SHP77 treated with DMSO at 0.1 percent for 48 hours (cell line): ENCODE data around the gene FIZ1.

Experiments used
- DNase-seq: peaks from one replicate; lab custom pipeline; 2025; lab: John Stamatoyannopoulos, UW

The FIZ1 gene

GRCh38 chr19:55635856-55636440 lies 36.6 kb upstream of the FIZ1 start:
- no peak for DNase-seq

- no peak for DNase-seq
Observed at GRCh38 chr19:55635334-55635717, 36.0 kb upstream of the FIZ1 start.

GRCh38 chr19:55633861-55634260 lies 34.5 kb upstream of the FIZ1 start:
- DNase-seq: no peak

- DNase-seq: peak; percentile 75
Observed at GRCh38 chr19:55632463-55632834, 33.1 kb upstream of the FIZ1 start.

- DNase-seq: no peak
Observed at GRCh38 chr19:55626350-55626749, 27.0 kb upstream of the FIZ1 start.

- no peak for DNase-seq
Observed at GRCh38 chr19:55625004-55625326, 25.6 kb upstream of the FIZ1 start.

GRCh38 chr19:55624109-55625003 lies 25.0 kb upstream of the FIZ1 start, which contains the start of gene ZNF784:
Gene ZNF784, minus strand, starts transcription at chr19:55624566. Its CDS starts 5 bp downstream, at chr19:55624561.
- peak; percentile 89 for DNase-seq

- DNase-seq: no peak
Observed at GRCh38 chr19:55623561-55623960, 24.2 kb upstream of the FIZ1 start.

- no peak for DNase-seq
Observed at GRCh38 chr19:55623130-55623529, 23.8 kb upstream of the FIZ1 start.

GRCh38 chr19:55622242-55622969 lies 23.1 kb upstream of the FIZ1 start:
- DNase-seq: no peak

- DNase-seq: no peak
Observed at GRCh38 chr19:55621673-55622231, 22.4 kb upstream of the FIZ1 start.

GRCh38 chr19:55621205-55621672 lies 21.9 kb upstream of the FIZ1 start:
- no peak for DNase-seq

- DNase-seq: no peak
Observed at GRCh38 chr19:55620410-55621204, 21.3 kb upstream of the FIZ1 start.

GRCh38 chr19:55619286-55619685 lies 20.0 kb upstream of the FIZ1 start:
- DNase-seq: no peak

GRCh38 chr19:55618426-55618825 lies 19.1 kb upstream of the FIZ1 start:
- no peak for DNase-seq

- DNase-seq: no peak
Observed at GRCh38 chr19:55617426-55617825, 18.1 kb upstream of the FIZ1 start.

GRCh38 chr19:55616395-55616875 lies 17.1 kb upstream of the FIZ1 start:
- DNase-seq: no peak

- no peak for DNase-seq
Observed at GRCh38 chr19:55615543-55616394, 16.5 kb upstream of the FIZ1 start.

- DNase-seq: no peak
Observed at GRCh38 chr19:55614711-55615542, 15.6 kb upstream of the FIZ1 start.
